GM13976 (cell line): ENCODE data around the gene PRM2.

ENCODE experiments used
- DNase-seq: peaks from one replicate; pipeline ENCODE4 v3.0.0; 2012; ENCODE audit warnings: low spot score
- in situ Hi-C: fragments of 300-500 bp; cut with MboI; formaldehyde crosslinking; loops from one replicate; pipeline ENCODE4 v1.12.0; 2022; ENCODE audit warnings: low sequenced_read_pairs, mixed read lengths, inconsistent platforms; ENCODE audit not compliant: unreplicated experiment
- TF ChIP-seq, protein P1 (sequence below): IDR thresholded peaks from 2 replicates; pipeline ENCODE4 v1.5.1; 2012; ENCODE audit warnings: borderline replicate concordance, mild to moderate bottlenecking; ENCODE audit not compliant: insufficient read depth; ENCODE audit errors: extremely low read depth, missing control alignments, control extremely low read depth

The PRM2 gene

GRCh38 chr16:11238272-11239202, 37.7 kb downstream of the PRM2 start:
- DNase-seq: no peak
- TF ChIP-seq, protein P1, sequence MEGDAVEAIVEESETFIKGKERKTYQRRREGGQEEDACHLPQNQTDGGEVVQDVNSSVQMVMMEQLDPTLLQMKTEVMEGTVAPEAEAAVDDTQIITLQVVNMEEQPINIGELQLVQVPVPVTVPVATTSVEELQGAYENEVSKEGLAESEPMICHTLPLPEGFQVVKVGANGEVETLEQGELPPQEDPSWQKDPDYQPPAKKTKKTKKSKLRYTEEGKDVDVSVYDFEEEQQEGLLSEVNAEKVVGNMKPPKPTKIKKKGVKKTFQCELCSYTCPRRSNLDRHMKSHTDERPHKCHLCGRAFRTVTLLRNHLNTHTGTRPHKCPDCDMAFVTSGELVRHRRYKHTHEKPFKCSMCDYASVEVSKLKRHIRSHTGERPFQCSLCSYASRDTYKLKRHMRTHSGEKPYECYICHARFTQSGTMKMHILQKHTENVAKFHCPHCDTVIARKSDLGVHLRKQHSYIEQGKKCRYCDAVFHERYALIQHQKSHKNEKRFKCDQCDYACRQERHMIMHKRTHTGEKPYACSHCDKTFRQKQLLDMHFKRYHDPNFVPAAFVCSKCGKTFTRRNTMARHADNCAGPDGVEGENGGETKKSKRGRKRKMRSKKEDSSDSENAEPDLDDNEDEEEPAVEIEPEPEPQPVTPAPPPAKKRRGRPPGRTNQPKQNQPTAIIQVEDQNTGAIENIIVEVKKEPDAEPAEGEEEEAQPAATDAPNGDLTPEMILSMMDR: no peak
- in situ Hi-C loops: no loop called here

GRCh38 chr16:11236461-11237254, 39.6 kb downstream of the PRM2 start:
- TF ChIP-seq, protein P1: no peak
- in situ Hi-C loops: no loop called here
- DNase-seq: no peak

DNA sequence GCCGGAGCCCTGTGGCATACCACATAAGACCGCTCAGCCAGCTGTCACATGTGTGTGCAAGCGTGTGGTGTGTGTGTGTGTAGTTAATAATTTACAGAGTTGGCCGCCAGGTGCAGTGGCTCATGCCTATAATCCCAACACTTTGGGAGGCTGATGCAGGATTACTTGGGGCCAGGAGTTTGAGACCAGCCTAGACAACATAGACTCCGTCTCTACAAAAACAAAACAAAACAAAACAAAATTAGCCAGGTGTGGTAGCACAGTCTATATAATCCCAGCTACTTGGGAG, 40.6 kb downstream of the PRM2 start:
- TF ChIP-seq, protein P1: no peak
- in situ Hi-C loops: no loop called here
- no peak for DNase-seq

DNA sequence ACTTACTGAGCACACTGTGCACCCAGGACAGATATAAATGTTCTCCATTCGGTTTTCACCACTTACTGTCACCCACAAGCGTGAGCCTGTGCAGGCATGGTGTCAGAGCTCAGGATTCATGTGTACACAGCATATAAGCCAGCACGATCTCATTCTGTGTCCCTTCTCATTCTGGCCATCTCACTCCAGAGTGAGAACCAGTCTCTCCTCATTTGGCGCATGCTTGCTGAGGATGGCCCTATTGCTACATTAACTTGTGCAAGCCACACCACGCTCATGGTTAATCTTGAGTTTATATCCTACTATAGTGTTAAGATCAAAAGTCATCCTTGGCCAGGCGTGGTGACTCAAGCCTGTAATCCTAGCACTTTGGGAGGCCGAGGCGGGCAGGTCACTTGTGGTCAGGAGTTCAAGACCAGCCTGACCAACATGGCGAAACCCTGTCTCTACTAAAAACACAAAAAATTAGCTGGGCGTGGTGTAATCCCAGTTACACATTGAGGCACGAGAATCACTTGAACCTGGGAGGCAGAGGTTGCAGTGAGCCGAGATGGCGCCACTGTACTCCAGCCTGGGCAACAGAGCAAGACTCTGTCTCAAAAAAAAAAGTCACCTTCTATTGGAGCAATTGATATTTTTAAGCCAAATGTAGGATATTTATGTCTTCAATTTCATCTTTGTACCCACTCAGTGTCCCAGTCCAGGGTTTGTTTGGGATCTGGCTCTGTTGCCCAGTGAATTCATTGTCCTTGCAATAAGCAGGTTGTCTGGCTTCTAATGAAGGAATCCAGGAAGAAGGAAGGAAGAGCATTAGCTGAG, 41.2 kb downstream of the PRM2 start:
- in situ Hi-C loops: no loop called here
- TF ChIP-seq, protein P1: no peak
- no peak for DNase-seq

GRCh38 chr16:11233727-11234376, 42.4 kb downstream of the PRM2 start:
- no peak for DNase-seq

More at GRCh38 chr16:11233727-11234376, 42.4 kb downstream of the PRM2 start:
- TF ChIP-seq, protein P1: no peak
- in situ Hi-C loops: no loop called here
